ENCODE data around the gene RAB5B. TPM values are rescaled to one million over a fixed set of nuclear protein-coding genes. Genes with fewer than 3 reads are reported as not detected.

Gene RAB5B, protein sequence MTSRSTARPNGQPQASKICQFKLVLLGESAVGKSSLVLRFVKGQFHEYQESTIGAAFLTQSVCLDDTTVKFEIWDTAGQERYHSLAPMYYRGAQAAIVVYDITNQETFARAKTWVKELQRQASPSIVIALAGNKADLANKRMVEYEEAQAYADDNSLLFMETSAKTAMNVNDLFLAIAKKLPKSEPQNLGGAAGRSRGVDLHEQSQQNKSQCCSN
- 138 TPM for total RNA-seq
- long read RNA-seq, full-length matches to known transcripts, result 70 of 142 reads
- long read RNA-seq, partial matches to known transcripts, result 63 of 142 reads
- long read RNA-seq, other reads (novel, unspliced or antisense), result 9 of 142 reads

DNA sequence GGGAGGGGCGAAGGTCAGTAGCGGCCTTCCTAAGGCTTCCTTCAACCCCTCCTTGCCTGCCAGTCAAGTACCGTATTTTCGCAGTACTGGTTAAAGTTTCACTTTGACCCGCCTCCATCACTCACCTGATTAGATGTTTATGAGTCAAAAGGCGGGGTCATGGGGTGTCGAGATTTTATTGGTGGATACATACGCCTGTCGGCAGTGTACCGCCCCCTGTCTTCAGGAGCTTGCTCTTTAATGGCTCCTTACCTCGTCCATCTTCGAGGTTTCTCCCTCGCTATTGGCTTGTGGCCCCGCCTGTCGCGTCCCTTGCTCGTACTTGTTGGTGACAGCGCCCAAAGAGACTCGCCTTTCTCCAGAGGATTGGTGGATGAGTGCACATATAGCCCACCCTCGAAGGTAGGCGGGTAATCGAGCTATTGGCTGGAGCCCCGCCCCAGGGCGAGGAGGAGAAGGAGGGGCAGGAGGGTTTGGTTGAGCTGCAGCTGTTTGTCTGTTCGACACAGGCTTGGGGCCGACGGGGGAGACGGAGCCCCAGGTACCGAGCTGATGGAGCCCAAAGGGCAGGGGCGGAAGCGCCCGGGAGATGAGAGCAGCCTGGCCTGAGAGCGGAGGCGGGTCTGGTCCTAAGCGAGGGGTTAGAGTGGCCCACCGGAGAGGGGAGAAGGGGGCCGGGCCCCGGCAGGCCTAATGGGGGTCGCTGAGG, at the start of gene RAB5B:
Gene RAB5B (plus strand): TSS at position 480 of the 709 bp plus-strand sequence. CDS start 12,883 bp downstream, outside the sequence.
- intact Hi-C loops (cut with DNase I), result no loop called here
- peaks cover 6% of the 10 kb centered on the region for H3K36me3 ChIP-seq
- H3K4me3 ChIP-seq, result peak within 1 kb of the TSS; percentile 92
- peaks cover 56% of the 10 kb centered on the region for H3K4me1 ChIP-seq
- TF ChIP-seq, protein P1, sequence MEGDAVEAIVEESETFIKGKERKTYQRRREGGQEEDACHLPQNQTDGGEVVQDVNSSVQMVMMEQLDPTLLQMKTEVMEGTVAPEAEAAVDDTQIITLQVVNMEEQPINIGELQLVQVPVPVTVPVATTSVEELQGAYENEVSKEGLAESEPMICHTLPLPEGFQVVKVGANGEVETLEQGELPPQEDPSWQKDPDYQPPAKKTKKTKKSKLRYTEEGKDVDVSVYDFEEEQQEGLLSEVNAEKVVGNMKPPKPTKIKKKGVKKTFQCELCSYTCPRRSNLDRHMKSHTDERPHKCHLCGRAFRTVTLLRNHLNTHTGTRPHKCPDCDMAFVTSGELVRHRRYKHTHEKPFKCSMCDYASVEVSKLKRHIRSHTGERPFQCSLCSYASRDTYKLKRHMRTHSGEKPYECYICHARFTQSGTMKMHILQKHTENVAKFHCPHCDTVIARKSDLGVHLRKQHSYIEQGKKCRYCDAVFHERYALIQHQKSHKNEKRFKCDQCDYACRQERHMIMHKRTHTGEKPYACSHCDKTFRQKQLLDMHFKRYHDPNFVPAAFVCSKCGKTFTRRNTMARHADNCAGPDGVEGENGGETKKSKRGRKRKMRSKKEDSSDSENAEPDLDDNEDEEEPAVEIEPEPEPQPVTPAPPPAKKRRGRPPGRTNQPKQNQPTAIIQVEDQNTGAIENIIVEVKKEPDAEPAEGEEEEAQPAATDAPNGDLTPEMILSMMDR (IDR thresholded peaks at IDR 0.05), result no peak
- H3K27ac ChIP-seq, result peak within 1 kb of the TSS; percentile 97
- no peaks in the 10 kb centered on the region for H3K9me3 ChIP-seq
- H3K27me3 ChIP-seq (ENCODE audit: low read depth), result no peaks in the 10 kb centered on the region
- peak; percentile 99 for DNase-seq
- peak; percentile 95 to 96 for ATAC-seq

GRCh38 chr12:55925371-55925770, 48.5 kb upstream of the RAB5B start:
- Histone ChIP-seq H3K4me3 (no peak overlapping the region), H3K9me3 (no peaks in the 10 kb centered on the region), H3K27ac (no peak overlapping the region), H3K4me1 (peaks cover 40% of the 10 kb centered on the region), H3K27me3 (ENCODE audit: low read depth) (no peaks in the 10 kb centered on the region), H3K36me3 (peaks cover 26% of the 10 kb centered on the region)
- TF ChIP-seq, protein P1 (IDR thresholded peaks at IDR 0.05), result no peak
- ATAC-seq (no peak), DNase-seq (no peak)
- intact Hi-C loops (cut with DNase I), result no loop called here

GRCh38 chr12:55925870-55926737, 47.8 kb upstream of the RAB5B start:
- TF ChIP-seq, protein P1 (IDR thresholded peaks at IDR 0.05), result no peak
- H3K27me3 ChIP-seq (ENCODE audit: low read depth), result no peaks in the 10 kb centered on the region
- peak overlapping the region; percentile 86 for H3K4me3 ChIP-seq
- intact Hi-C loops (cut with DNase I), result no loop called here
- peaks cover 26% of the 10 kb centered on the region for H3K36me3 ChIP-seq
- DNase-seq (no peak), ATAC-seq (peak in 1 of 2 donors; percentile 1)
- no peaks in the 10 kb centered on the region for H3K9me3 ChIP-seq
- peak overlapping the region; percentile 98 for H3K27ac ChIP-seq
- peaks cover 48% of the 10 kb centered on the region for H3K4me1 ChIP-seq

GRCh38 chr12:55926738-55927587, 46.9 kb upstream of the RAB5B start:
- no peaks in the 10 kb centered on the region for H3K9me3 ChIP-seq
- peak overlapping the region; percentile 86 for H3K4me3 ChIP-seq
- H3K27ac ChIP-seq, result peak overlapping the region; percentile 98
- H3K36me3 ChIP-seq, result peaks cover 23% of the 10 kb centered on the region
- TF ChIP-seq, protein P1 (IDR thresholded peaks at IDR 0.05), result peak; percentile 61
- DNase-seq, result peak; percentile 90
- H3K4me1 ChIP-seq, result peaks cover 52% of the 10 kb centered on the region
- intact Hi-C loops (cut with DNase I), result no loop called here
- ATAC-seq, result peak; percentile 89 to 93
- no peaks in the 10 kb centered on the region for H3K27me3 ChIP-seq (ENCODE audit: low read depth)
